Tibial nerve (tissue), 4 donors: Measurements from ENCODE around the gene GAREM2. TPM values are rescaled to one million over a fixed set of nuclear protein-coding genes. Genes with fewer than 3 reads are reported as not detected.

Experiments used
- DNase-seq, 2 donors: peaks; one replicate each; pipeline ENCODE4 v3.0.0-alpha.2; 2019; ENCODE audit warnings: low spot score in 2 of 2
- H3K27ac ChIP-seq, 4 donors: fragments of 200-600 bp; sonication (generic) in 3 of 4; one replicate each; pipeline ENCODE4 v1.5.1; 2017 to 2019; ENCODE audit warnings: mild to moderate bottlenecking in 1 of 4
- H3K27me3 ChIP-seq, 2 donors: fragments of 200-600 bp; sonication (generic) in 1 of 2; one replicate each; pipeline versions ENCODE4 v1.5.1 to v1.6.0; 2017 to 2019
- H3K36me3 ChIP-seq, 3 donors: fragments of 200-600 bp; sonication (generic); one replicate each; pipeline ENCODE4 v1.5.1; 2018 to 2019
- H3K4me1 ChIP-seq, 4 donors: fragments of 200-600 bp; sonication (generic) in 3 of 4; one replicate each; pipeline ENCODE4 v1.5.1; 2017 to 2019
- H3K4me3 ChIP-seq, 4 donors: fragments of 200-600 bp; sonication (generic) in 3 of 4; one replicate each; pipeline ENCODE4 v1.5.1; 2017 to 2019; ENCODE audit warnings: mild to moderate bottlenecking in 1 of 4, moderate library complexity in 1 of 4
- H3K9me3 ChIP-seq, 4 donors: fragments of 200-600 bp; sonication (generic) in 3 of 4; one replicate each; pipeline ENCODE4 v1.5.1; 2017 to 2019
- EP300 ChIP-seq, 2 donors: sonication (generic); formaldehyde crosslinking; IDR thresholded peaks; one replicate each; pipeline ENCODE4 v1.6.1; 2017; ENCODE audit warnings: antibody characterized with exemption in 2 of 2, mild to moderate bottlenecking in 1 of 2
- POLR2A ChIP-seq, 2 donors: fragments of 450-650 bp; IDR thresholded peaks; one replicate each; pipeline ENCODE4 v1.6.1; 2017; ENCODE audit warnings: antibody characterized with exemption in 2 of 2, mild to moderate bottlenecking in 2 of 2, moderate library complexity in 2 of 2
- WGBS, 2 donors: methylation state at CpG; one replicate each; pipeline ENCODE4 v1.1.5; 2018; 5-methylcytosine and 5-hydroxymethylcytosine counted together
- total RNA-seq, 4 donors: library from RNA; depleted of rRNA; stranded (reverse); fragments of >200 nt; gene quantifications; one replicate each; pipeline ENCODE4 v1.1.0, GENCODE V29; 2016
- TF ChIP-seq, protein P1 (sequence below), 5 experiments: fragments of 200-600 bp in 3 of 5; fragments of 450-650 bp in 2 of 5; sonication (generic) in 3 of 5; IDR thresholded peaks; one replicate each; pipeline ENCODE4 v1.5.1; 2016 to 2019; ENCODE audit warnings: antibody characterized with exemption in 5 of 5, mild to moderate bottlenecking in 3 of 5, moderate library complexity in 2 of 5

GAREM2 gene
- total RNA-seq, 4 donors from 2014 or later = 1.5 to 4.7 (median 3.2) TPM

DNA sequence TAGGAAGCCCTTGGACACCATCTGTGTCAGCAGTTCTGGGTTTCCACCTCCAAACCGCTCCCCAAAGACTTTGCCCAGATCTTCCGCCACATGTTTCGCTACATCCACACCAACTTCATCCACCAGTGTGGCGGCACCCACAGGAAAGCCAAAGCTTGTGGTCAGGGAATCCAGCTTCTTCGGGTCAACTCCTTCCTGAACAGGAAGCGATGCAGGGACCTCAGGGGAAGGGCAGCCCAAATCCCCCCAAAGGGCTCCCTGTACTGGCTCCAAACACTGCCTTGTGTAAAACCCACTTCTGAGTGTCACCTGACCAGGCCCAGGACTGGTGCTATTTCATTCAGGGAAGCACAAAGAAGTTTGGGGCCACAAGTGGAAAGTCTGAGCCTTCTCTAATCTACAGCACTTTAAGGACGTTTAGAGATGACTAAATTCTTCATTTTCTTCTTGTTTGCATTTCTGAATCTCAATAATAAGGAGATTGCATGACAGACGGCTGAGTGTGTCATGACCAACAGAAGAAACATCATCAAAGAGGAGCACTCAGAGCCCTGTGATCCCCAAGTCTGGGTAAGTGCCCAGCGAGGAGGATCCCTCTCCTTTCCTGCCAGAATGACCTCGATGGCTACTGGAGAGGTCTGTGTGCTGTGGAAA, 20.8 kb downstream of the GAREM2 start:
- WGBS, 2 donors = 87 to 93% methylated on average over 10 of the region's 10 CpGs
- Histone ChIP-seq H3K27ac (no peak overlapping the region), H3K4me1 (no peaks in the 10 kb centered on the region), H3K36me3 (peaks cover 0 to 100% (median 6%) of the 10 kb centered on the region in 3 donors), H3K27me3 (no peaks in the 10 kb centered on the region), H3K4me3 (no peak overlapping the region), H3K9me3 (no peaks in the 10 kb centered on the region)
- TF ChIP-seq, protein P1, sequence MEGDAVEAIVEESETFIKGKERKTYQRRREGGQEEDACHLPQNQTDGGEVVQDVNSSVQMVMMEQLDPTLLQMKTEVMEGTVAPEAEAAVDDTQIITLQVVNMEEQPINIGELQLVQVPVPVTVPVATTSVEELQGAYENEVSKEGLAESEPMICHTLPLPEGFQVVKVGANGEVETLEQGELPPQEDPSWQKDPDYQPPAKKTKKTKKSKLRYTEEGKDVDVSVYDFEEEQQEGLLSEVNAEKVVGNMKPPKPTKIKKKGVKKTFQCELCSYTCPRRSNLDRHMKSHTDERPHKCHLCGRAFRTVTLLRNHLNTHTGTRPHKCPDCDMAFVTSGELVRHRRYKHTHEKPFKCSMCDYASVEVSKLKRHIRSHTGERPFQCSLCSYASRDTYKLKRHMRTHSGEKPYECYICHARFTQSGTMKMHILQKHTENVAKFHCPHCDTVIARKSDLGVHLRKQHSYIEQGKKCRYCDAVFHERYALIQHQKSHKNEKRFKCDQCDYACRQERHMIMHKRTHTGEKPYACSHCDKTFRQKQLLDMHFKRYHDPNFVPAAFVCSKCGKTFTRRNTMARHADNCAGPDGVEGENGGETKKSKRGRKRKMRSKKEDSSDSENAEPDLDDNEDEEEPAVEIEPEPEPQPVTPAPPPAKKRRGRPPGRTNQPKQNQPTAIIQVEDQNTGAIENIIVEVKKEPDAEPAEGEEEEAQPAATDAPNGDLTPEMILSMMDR (IDR thresholded peaks at IDR 0.05) = no peak
- no peak for DNase-seq

DNA sequence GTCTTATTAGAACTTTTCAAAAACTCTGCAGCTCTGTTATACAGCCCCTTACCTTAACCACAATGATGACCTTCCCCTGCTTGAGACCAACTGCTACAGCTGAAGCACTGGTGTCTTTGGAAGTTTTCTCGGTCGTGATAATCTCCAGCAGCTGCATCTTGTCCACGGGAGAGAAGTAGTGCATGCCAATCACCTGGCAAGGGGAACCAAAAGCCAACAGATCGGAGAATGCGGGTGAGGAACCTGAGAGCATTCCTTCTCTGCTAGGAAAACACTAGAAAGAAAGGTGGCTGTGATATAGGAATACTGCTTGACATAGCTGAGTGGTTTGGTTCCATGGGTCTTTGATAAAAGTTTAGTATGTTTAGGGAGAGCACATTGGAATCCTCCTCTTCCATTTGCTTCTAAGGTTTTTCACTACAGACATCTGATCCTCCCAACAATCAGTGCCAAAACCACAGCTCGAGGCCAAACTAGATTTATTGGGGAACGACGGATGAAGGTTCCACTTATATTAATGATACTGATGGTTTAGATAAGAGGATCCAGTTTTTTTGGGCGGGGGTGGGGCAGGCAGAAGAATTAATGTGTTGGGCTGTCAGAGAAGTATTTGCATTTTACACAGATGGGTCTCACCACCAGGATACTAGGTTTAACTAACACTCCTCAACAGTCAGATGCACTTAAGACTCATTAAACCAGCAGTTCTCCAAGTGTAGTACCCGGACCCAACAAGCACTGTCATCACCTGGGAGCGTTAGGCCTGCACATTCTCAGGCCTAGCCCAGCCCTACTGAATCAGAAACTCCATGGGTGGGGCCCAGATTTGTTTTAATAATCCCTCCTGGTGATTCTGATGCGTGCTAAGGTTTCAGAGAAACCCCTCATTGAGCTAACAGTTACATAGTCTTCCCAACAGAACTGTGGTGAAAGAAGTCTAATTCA, 22.4 kb downstream of the GAREM2 start:
- Histone ChIP-seq H3K27ac (no peak overlapping the region), H3K9me3 (no peaks in the 10 kb centered on the region), H3K4me1 (no peaks in the 10 kb centered on the region), H3K4me3 (no peak overlapping the region), H3K36me3 (peaks cover 0 to 100% (median 16%) of the 10 kb centered on the region in 3 donors), H3K27me3 (no peaks in the 10 kb centered on the region)
- 86 to 89% methylated on average over 12 of the region's 12 CpGs for WGBS, 2 donors
- DNase-seq = no peak
- TF ChIP-seq POLR2A (IDR thresholded peaks at IDR 0.05) = no peak
- TF ChIP-seq, protein P1 (IDR thresholded peaks at IDR 0.05) = no peak

DNA sequence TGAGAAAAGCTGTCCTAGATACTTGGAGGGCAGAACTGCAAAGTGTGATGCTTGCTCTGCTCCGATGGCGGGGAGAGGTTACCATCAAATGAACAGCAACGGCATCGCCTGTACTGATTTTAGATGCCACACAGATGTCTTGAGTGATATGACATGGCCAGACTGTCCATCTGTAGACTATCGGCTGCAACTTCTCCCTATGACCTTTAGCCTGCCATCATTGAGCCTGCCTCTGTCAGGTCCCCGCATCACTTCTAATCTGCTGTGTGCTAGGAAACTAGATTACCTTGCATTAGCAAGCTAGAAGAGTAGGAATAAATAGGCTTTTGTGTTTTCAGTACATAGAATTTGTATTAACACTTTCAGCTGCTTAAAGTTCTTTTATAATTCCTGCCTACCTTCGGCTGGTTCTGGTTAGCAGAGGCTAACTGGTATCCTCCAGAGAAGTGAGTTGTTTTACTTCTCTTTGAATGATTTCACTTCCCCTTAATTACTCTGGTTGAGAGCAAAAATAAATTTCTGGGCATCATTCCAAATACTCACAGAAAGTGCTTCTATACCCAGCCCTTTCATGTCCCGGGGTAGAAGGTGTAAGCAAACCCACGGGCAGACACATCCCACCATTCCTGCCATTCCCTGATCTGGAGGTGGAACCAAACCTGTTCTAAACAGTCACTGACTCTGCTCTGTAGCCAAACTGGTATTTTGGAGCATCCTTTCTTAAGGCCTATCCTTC, 24.0 kb downstream of the GAREM2 start:
- TF ChIP-seq, protein P1 (IDR thresholded peaks at IDR 0.05) = no peak
- TF ChIP-seq POLR2A (IDR thresholded peaks at IDR 0.05) = no peak
- TF ChIP-seq EP300 (IDR thresholded peaks at IDR 0.05) = no peak
- no peak for DNase-seq
- Histone ChIP-seq H3K36me3 (peaks cover 0 to 98% (median 19%) of the 10 kb centered on the region in 3 donors), H3K27ac (no peak overlapping the region), H3K9me3 (no peaks in the 10 kb centered on the region), H3K27me3 (no peaks in the 10 kb centered on the region), H3K4me1 (no peaks in the 10 kb centered on the region), H3K4me3 (no peak overlapping the region)
- WGBS, 2 donors = 73 to 77% methylated on average over 9 of the region's 9 CpGs

DNA sequence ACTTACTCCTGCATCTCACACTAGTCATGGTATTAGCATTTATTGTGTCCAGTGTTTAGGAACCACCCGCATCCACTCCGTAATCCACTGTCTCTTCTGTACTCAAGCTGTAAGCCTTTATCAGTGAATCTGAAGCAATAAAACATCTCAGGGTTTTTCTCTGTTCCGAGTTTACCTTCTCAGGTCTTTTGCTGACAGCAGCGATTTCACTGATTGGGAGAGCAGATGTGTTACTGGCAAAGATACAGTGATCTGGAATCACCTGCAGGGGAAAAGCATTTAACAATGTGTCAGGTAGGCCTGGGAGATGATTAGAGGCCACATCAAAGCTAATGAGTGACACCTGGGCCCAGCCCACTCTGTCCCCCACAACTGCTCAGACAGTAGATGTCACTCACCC, 24.6 kb downstream of the GAREM2 start:
- Histone ChIP-seq H3K27ac (no peak overlapping the region), H3K4me1 (no peaks in the 10 kb centered on the region), H3K36me3 (peaks cover 0 to 98% (median 19%) of the 10 kb centered on the region in 3 donors), H3K27me3 (no peaks in the 10 kb centered on the region), H3K9me3 (no peaks in the 10 kb centered on the region), H3K4me3 (no peak overlapping the region)
- TF ChIP-seq EP300 (IDR thresholded peaks at IDR 0.05) (no peak), POLR2A (IDR thresholded peaks at IDR 0.05) (no peak)
- TF ChIP-seq, protein P1 (IDR thresholded peaks at IDR 0.05) = no peak
- no peak for DNase-seq
- 88 to 95% methylated on average over 4 of the region's 4 CpGs for WGBS, 2 donors
